GM18507 (cell line): ENCODE measurements around the gene SZRD1.
A peak's percentile ranks its signal among the peaks of the same experiment; 100 is the strongest.

Experiments
- DNase-seq: peaks from one replicate; pipeline ENCODE4 v3.0.0; 2011; ENCODE audit warnings: low read depth; ENCODE audit not compliant: insufficient read length; ENCODE audit errors: extremely low spot score
- FAIRE-seq: peaks from 2 replicates; lab custom pipeline; 2011; peaks lifted over from hg19 to GRCh38; lab: Jason Lieb, UNC

SZRD1 gene

DNA sequence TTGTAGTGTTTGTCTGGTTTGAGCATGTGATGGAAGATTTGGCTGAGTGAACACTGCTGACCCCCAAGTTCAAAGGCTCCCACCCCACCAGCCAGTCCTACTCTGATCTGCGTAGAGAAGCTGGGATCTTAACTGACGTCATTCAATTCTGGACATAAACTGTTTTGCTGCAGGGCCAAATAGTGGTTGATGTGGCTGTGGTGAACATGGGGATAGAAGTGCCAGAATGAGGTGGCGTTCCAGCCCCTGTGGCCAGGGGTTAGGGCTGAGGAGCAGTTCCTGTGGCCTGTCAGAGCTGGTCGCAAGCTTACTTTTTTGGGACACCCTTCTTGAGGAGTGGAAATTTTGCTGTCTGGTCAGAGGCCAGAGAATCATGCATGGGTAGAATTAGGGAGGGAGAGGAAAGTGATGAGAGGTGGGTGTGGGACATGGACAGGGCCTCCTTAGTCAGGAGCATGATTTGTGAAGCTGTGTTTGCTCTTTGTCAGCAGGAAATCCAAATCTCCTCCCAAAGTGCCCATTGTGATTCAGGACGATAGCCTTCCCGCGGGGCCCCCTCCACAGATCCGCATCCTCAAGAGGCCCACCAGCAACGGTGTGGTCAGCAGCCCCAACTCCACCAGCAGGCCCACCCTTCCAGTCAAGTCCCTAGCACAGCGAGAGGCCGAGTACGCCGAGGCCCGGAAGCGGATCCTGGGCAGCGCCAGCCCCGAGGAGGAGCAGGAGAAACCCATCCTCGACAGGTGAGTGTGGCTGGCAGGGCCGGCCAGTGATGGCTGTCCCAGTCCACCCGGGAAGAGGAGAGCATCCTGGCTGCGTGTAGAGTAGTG is 25.9 kb downstream of the SZRD1 start:
- DNase-seq = no peak
- no peak for FAIRE-seq

DNA sequence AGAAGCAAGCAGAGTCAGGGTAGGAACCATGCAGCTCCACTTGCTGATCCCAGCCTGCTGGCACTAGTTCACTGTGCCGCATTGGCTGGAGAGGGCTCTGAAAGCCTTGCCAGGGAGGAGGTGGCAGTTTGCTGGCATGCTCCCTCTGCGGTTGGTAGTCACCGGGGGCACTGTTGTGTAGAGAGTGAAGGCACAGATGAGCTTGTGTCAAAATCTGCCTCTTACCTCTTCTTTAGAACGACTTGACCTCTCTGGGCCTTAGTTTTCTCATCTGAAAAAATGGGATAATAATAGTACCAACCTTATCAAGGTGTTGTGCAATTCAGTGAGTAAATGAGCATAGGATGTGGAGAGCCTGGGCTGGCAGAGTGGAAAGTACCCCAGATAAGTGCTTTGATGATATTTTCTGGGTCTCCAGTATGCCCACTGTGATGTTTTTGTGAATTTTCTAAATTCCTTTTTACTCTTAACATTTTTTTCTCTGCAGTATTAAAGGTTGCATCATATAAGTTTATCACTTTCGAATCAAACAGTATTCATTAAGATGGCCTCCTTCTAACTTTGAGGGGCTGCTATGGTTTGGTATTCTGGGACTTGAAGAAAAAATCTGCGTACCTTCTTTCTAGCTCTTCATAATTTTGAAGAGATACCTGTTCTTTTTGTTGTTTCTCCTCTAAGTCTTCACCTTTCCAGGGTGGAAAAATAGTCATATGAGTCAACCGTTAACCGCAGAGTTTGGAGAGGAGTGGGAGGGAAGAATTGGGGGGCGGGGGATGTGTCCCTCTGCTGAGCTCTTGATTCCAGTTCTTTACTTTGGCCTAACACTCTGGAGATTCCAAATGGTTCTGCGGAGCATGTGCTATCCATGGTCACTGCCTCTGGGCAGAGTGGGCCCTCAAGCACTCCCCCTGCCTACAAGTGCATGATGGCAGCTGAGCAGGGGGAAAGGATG is 26.8 kb downstream of the SZRD1 start:
- FAIRE-seq (no peak), DNase-seq (no peak)

DNA sequence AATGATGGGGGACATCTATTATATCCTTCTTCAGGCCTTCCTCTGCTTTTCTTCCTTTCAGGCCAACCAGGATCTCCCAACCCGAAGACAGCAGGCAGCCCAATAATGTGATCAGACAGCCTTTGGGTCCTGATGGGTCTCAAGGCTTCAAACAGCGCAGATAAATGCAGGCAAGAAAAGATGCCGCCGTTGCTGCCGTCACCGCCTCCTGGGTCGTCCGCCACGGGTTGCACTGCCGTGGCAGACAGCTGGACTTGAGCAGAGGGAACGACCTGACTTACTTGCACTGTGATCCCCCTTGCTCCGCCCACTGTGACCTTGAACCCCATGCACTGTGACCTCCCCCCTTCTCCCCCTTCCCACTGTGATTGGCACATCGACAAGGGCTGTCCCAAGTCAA is 27.9 kb downstream of the SZRD1 start:
- FAIRE-seq = no peak
- no peak for DNase-seq

DNA sequence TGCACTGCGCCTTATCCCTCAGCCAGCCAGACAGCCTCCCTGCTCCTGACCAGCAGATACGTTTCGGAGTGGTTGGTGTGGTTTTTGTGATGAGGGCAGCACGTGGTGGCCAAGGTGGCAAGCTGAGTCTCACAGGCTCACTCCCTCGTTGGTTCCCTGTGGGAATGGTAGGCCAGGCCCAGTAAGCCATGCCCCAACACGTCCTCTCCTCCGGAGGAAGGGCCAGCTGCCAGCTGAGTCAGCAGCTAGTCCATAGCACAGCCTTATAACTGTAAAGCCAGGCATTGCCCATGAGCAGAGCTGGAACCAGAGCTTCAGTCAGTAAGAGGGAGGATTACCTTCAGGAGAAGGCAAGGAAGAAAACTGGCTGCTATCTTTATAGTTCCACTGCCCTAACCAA is 29.5 kb downstream of the SZRD1 start:
- DNase-seq (no peak), FAIRE-seq (no peak)

DNA sequence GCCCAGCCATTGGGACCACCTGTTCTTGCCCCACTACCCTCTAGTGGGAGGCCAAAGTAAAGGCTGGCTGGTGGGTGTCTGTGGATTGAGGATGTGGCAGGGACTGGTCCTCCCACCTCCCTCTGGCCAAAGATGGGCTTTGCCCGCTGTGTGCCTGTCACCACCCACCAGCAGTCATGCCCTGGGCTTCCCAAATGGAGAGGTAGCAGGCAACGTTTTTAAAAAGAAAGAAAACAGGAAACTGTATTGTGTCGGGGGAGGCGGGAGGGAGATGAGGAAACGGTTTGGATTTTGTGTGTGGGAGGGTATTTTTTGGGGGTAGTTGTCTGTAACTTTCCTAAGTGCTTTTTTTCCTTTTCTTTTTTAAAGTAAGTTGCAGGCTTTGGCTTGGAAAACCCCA is 30.1 kb downstream of the SZRD1 start:
- DNase-seq (no peak), FAIRE-seq (no peak)

DNA sequence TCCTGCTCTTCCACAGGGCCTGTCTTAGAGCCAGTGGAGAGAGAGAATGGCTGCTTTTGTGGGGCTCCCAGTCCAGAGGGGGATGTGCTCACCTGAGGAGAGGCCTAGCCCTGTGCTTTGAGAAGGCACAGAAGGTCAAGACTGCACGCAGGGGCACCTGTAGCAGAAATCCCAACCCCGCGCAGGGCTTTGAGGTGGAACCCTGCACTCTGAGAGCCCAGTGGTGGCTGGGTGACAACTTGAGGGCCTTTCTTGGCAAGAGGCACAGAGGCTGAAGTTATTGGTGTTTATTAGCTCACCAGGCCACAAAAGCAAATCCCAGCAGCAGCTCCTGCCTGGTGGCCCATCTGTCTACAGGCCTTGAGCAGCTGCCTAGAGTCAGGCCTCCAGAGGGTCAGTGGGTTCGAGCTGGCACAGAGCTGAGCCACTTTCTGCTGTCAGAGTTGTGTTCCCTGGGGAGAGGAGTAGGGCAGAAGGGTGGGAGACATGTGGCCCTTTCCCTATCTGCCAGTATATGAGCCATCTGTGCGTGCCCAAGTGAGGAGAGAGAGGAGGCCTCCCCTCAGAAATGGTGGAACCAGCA is 31.4 kb downstream of the SZRD1 start:
- DNase-seq = no peak
- FAIRE-seq = no peak

DNA sequence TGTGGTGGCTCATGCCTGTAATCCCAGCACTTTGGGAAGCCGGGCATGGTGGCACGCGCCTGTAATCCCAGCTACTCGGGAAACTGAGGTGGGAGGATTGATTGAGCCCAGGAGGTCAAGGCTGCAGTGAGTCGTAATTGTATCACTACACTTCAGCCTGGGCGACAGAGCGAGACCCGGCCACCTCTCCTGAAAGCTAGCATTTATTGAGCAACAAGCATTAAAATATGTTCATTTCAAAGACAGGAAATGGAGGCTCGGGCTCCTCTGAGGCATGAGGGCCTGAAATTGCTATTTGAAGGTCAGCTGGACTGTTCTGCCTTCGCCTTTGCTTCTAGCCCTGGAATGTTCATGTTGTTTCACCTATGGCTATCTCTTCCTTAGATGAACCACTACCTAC is 35.7 kb downstream of the SZRD1 start:
- no peak for DNase-seq
- FAIRE-seq = no peak

DNA sequence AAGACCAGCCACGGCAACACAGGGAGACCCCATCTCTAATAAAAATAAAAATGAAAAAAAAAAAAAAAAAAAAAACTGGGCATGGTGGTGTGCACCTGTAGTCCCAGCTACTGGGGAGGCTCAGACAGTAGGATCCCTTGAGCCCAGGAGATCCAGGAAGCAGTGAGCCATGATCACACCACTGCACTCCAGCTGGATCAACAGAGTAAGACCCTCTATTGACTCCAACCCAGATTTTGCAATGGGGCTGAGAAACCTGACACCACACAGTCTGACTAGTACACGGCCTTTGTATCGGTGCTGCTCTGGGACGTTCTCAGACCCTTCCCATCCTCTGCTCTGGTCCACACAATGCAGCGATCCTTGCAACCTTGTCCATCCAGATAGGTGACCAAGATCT is 38.4 kb downstream of the SZRD1 start:
- DNase-seq (no peak), FAIRE-seq (no peak)

DNA sequence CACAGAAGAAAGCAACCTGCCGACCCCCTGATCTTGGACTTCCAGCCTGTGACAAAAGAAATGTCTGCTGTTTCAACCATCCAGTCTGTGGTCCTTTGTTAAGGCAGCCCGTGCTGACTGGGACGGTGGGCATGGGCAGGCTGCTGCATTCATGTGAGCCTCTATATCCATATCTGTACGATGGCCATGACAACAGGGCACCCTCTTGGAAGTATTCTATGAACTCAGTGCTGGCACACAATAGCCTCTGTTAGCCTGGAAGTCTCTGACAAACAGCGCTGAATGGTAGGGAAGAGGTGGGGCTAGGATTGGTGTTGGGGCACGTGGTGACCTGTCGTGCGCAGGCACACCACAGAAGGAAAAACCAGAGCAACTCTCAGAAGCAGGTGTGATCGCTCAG is 39.8 kb downstream of the SZRD1 start:
- FAIRE-seq (no peak), DNase-seq (no peak)

DNA sequence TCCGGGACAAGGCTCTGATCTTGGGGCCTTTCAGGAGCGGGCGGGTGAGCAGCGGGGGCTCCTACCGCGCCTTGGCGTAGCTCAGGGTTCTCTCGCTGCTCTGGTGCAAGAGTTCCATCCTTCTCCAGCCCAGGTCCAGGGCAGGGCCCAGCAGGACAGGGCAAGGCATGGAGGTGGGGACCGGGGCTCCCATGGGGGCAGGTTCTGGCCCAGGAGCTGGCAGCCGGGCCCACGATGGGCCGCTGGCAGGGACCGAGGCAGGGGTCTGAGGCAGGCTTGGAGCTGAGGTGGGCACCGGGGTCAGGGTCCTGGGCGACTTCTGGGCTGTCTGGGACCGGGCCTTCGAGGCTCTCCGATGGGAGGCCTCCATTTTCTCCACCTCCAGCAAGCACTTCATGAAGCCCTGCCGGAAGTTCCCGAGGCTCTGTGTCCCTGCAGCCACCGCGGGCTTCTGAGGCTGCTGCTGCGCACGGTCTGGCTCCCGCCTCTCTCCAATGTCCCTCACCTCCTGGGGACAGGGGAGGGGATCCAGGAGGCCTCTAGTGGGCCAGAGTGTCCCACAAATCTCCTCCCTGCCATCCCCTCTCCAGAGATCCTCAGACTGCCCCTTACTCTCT is 42.6 kb downstream of the SZRD1 start:
- no peak for FAIRE-seq
- no peak for DNase-seq

DNA sequence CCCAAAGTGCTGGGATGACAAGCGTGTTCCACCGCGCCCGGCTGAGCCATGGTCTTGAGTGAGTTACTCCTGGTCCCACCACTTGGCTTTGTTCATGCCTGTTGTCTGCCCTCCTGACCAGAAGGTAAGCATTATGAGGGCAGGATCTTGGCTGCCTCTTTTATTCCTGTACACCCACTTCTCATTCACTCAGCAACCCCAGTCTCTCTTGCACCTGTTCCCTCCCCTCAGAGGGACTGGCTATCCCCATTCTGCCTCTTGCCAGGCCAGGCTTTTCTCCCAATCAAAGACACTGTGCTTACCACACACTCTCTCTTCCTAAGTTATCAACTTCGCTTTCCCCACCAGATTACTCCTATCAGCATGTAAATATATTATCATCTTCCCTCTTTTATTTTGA is 43.8 kb downstream of the SZRD1 start:
- DNase-seq = no peak
- no peak for FAIRE-seq

DNA sequence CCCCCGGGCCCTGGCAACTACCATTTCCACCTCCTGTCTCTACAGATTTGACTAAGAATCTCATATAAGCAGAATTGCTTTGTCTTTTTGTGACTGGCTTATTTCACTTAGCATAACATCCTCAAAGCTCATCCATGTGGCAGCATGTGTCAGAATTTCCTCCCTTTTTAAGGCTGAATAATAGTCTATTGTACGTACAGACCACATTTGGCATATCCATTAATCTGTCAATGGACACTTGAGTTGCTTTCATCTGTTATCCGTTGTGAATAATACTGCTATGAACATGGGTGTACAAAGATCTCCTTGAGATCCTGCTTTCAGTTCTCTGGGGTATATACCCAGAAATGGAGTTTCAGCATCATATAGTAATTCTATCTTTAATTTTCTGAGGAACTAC is 46.1 kb downstream of the SZRD1 start:
- DNase-seq = no peak
- FAIRE-seq = no peak

DNA sequence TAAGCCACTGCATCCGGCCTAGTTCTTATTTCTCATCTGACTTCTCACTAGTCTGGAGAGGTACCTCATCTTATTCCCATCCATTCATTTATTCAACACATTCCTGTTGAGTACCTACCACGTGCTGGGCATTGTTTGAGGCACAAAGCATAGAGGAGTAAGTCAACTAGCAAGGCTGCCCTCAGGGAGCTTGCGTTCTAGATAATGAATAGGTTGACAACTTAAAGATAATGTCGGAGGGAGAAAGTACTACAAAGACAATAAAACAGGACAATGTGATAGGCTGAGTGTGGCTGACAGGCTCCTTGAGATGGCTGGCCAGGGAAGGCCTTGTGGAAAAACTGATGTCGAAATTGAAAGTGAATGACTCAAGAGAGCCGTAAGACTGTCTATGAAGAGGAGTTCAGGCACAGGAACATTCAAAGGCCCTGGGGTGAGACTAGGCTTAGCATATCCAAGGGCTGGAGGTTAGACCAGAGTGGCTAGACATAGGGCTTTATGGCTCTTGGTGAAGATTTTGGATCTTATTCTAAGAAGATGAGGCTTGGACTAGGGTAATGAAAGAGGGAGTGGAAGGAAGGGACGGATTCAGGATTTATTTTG is 51.9 kb downstream of the SZRD1 start:
- FAIRE-seq = no peak
- DNase-seq = no peak

DNA sequence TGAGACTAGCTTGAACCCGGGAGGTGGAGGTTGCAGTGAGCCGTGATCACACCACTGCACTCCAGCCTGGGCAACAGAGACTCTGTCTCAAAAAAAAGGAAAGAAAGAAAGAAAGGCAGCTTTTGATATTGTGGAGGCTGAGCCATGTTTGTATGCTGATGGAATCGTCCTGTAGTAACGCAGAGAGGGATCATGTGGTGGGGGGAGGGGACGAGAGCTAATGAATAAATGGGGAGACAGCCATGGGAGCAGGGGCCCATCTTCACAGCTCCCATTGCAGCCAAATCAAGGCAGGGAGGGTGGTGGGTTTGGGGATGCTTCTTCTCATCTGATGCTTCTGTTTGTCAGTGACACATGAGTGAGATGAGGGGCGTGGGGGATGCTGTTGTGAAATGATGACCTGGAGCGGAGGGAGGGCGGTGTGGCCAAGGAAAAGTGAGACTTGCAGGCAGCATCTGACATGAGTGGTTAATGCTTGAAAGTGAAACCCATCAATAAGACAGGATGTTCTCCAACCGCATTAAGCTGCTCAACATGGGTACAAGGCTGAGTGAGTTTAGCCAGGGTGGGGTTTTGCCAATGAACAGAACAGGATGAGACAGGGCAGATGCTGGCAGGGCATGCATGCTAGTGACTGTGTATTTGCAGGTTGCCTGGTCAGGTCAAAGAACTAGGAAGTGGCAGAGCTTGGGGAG is 53.5 kb downstream of the SZRD1 start:
- DNase-seq (peak; percentile 60), FAIRE-seq (peak; percentile 99)

DNA sequence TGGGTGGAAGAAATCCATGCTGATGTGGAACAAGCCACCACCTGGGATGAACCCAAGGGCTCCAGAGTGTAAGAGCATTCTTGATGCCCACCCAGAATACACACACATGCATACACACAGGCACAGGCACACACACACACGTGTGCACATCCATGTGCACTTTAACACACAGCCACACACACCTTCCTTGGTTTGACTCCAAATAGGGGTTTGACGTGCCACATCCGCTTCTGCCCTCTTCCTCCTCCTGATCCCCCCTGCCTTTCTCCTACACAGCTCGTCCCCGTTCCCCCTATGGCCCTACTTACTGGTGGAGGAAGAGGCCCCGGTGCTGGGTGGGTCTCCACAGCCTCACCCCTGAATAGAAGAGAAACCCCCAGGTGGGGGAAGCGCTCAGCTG is 54.2 kb downstream of the SZRD1 start:
- DNase-seq (no peak), FAIRE-seq (no peak)

DNA sequence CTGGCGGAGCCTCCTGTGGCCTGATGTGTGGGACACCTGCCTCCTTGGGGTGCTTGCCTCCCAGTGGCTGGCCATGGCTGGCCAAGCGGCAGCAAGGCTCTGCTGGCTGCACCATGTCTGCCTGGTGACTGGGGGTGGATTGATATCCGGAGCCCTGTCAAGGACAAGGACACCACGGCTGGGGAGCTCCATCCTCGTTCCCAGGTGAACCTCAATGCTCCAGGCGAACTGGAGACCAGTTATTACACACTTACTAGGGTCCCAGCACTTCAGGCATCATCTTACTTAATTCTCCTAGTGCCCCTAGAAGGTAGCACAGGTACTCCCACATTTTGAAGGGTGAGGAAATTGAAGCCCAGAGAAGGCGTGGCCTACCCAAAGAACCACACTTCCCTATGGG is 55.0 kb downstream of the SZRD1 start:
- no peak for FAIRE-seq

DNA sequence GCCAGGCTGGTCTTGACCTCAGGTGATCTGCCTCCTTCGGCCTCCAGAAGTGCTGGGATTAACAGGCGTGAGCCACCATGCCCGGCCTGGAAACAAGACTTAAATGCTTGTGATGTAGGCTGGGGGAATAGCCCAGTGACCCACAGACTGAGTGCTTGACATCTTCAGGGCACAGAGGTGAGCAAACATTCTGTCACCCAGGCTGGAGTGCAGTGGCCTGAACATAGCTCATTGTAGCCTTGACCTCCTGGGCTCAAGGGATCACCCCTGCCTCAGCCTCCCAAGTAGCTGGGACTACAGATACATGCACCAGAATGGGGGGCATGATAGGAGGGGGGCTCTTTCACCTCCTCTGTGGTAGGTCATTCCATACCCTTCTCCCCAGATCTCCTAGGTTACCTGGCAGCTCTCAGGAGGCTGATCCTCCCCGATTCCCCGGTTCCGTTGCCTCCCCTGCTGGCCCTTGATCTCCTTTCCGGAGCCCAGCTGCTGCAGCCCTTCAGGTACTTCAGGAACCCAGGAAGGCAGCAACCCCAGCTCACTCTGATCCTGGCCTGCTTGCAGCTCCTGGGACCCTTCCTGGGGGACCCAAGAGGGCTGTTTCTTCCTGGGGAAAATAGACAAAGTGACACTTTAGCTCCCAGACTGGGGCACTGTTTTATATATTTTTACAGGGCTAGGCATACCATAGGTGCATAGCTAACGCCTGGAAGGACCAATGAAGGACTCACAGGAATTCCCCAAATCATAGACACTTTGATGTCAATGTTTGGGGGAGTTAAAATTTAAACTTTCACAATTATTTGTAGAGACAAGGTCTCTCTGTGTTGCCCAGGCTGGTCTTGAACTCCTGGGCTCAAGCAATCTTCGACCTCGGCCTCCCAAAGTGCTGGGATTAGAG is 58.3 kb downstream of the SZRD1 start:
- DNase-seq = no peak
- no peak for FAIRE-seq

More for the DNA sequence above, 55.0 kb downstream of the SZRD1 start:
- no peak for DNase-seq

DNA sequence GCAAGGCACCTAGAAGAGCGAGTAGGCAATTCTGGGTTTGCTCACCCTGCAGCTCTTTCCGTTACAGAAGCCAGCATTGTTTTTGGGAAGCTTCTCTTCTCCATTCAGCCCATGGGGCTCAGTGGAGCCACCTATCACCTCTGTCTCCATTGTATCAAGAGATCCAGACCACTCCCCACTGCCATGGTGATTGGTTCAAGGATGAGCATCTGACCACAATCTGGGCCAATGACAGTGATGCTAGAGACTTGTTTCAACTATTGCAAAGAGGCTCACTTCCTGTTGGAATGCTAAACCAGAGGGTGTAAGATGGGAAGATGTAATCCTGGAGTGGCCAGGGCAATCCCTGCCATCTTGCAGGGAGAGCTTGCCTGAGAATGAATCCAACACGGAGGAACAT is 63.6 kb downstream of the SZRD1 start:
- FAIRE-seq (no peak), DNase-seq (no peak)
